GM12872 (cell line): Measurements from ENCODE around the gene TRAPPC11.

Experiments used
- CTCF ChIP-seq: IDR thresholded peaks from 3 replicates; pipeline ENCODE4 v1.5.1; 2011; ENCODE audit warnings: low read depth, mild to moderate bottlenecking, low read length, moderate library complexity; ENCODE audit not compliant: insufficient read depth

TRAPPC11 gene

DNA sequence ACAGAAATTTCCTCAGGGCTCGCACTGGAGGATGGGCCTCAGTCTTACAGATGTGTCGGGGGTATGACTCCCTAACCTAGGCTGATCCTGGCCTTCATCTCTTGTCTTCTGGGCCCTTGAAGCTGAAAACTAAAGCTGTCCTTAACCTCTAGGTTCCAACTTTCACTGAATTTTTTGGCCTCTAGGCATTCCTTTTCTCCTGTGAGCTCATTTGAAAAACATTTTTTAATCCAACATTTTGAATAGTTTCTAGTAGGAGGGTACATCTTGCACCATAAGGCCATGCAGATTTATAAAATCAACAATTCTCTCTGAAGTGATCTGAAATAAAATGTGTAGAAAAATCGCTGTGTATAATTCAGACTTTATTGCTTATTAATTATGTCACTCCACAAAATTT lies 19.8 kb upstream of the TRAPPC11 start:
- TF ChIP-seq CTCF, result no peak

- TF ChIP-seq CTCF, result no peak
Measured at GRCh38 chr4:183645326-183645725, 13.8 kb upstream of the TRAPPC11 start.

DNA sequence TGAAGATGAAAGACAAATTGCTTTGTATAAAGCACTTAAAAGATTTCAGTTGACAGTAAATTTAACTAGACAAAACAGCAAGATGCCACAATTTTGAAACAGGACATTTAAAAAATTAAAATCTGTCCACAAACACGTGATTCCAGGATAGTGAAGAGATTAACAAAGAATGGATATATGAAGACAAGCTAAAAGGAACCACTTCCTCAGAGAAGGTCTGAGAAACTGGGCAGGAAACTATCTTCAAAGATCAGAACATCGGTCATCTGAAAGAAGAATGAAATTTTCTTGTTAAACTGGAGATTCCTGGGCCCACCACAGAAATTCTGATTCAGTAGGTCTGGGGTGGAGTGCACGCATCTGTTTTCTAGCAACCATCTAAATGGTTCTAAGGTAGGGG lies 1.5 kb upstream of the TRAPPC11 start:
- TF ChIP-seq CTCF, result no peak

DNA sequence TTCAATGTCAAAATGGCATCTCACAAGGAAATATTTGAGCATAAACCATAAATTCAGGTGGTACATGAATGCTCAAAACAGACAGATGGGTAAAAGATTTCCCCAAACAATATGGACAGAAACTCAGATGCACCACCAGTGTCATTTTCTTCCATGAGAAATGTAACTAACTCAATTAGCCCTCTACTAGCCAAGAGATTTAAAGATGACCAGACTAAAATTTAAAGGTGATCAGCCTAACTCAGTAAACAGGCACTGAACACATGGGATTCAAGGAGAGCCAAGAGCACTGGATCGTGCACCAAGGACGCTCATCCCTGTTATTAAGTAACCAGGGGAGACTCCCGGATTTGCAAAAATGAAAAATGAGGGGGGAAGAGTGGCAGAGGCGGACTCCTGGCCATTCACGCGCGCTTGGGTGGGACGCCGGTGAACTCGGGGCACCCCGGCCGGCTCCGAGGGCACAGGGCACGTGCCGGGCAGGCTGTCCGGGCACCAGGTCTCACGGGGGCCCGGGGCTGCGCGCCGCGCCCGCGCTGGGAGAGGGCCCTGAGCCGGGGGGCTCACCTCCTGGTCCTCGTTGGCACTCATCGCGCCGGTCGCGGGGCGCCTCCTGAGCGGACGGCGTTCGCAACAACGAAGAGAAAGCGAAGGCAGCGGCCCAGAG lies 598 bp upstream of the TRAPPC11 start:
- no peak for TF ChIP-seq CTCF

GRCh38 chr4:183659872-183660242 lies 764 bp downstream of the TRAPPC11 start:
- TF ChIP-seq CTCF, result no peak

DNA sequence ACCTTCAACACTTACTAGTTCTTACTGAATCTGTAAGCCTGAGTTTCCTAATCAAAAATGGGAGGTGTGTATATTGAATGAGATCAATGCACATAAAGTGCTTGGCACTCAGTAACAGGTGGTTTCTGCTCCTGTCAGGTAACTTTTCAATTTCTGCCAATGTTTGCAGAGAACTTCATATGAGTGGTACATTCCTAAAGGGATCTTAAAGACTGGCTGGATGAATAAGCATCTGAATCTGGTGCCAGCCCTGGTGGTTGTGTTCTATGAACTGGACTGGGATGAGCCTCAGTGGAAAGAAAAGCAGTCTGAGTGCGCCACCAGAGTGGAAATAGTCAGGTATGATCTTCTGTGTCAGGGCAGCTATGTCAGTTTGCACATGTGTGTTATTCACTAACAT lies 7.0 kb downstream of the TRAPPC11 start:
- no peak for TF ChIP-seq CTCF

GRCh38 chr4:183670251-183670650 lies 11.2 kb downstream of the TRAPPC11 start:
- TF ChIP-seq CTCF, result no peak
